ENCODE results near the gene TRIM17.

DNA sequence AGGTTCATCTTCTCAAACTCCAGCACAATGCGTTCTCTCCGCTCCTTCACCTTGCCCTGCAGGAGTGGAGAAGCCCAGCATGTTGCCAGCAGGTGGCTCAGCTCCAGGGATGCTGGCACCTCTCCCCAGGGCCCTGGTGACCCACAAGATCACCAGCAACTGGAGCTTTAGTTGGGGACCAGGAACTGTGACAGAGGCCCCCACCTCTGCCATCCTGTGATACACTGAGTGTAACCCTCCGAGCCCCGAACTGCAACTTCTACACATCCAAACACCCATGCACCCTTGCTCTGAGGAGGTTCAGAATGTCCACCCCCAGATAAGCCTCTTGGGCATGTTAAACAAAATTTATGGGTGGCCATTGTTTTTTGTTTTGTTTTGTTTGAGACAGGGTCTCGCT is 5.5 kb downstream of the TRIM17 start:
- TF ChIP-seq CTCF (IDR thresholded peaks at IDR 0.05; ENCODE audit: low read depth, low read length, poor library complexity, severe bottlenecking) (no peak), EZH2phosphoT487 (IDR thresholded peaks at IDR 0.05; ENCODE audit: borderline replicate concordance, low read length) (no peak)

Data from DOHH2 (cell line).